HepG2 (cell line): Measurements from ENCODE around the gene INPP4B. TPM values are rescaled to one million over a fixed set of nuclear protein-coding genes. Genes with fewer than 3 reads are reported as not detected.

ENCODE experiments used
- ATAC-seq: fragments of 200-7000 bp; cut with Tn5 transposase; 3 replicates; pipeline ENCODE4 v1.9.1; 2020; ENCODE audit warnings: mild to moderate bottlenecking, moderate library complexity
- BruUV-seq: library from RNA; stranded (reverse); fragments of 400-500 nt; replicated peaks from 2 replicates; lab custom pipeline; 2021; lab: Mats Ljungman, UMichigan
- CTCF ChIA-PET: fragments of 300-600 bp; formaldehyde crosslinking; extraction: SDS; loops from one replicate; lab custom pipeline; 2021; ENCODE audit warnings: low total read pairs, inconsistent platforms, low intra/inter-chr PET ratio; lab: Yijun Ruan, JAX
- POLR2A ChIA-PET: fragments of 350-600 bp; sonication (Branson Sonifier 250); formaldehyde crosslinking; loops from one replicate; lab custom pipeline; 2020; ENCODE audit warnings: antibody characterized with exemption, inconsistent platforms; lab: Yijun Ruan, JAX
- DNase-seq: peaks from one replicate; pipeline ENCODE4 v3.0.0-alpha.2; 2015; ENCODE audit warnings: low spot score
- FAIRE-seq: peaks from 3 replicates; lab custom pipeline; 2011; peaks lifted over from hg19 to GRCh38; lab: Jason Lieb, UNC
- H2AFZ ChIP-seq: one replicate; pipeline ENCODE4 v1.6.1; 2011; ENCODE audit warnings: low read length, inconsistent platforms
- H3K27ac ChIP-seq: fragments of 300-600 bp; 3 replicates; pipeline ENCODE4 v1.8.0; 2011; ENCODE audit warnings: mixed run types, mild to moderate bottlenecking, mixed read lengths, low read length, inconsistent platforms; ENCODE audit not compliant: insufficient read depth; ENCODE audit errors: extremely low read length
- H3K27me3 ChIP-seq, 2 experiments: fragments of 200-600 bp in 1 of 2; 2 replicates in 1 of 2; 3 replicates in 1 of 2; pipeline versions ENCODE4 v1.6.0 to v1.8.0; 2011; ENCODE audit warnings: low read length in 2 of 2, mild to moderate bottlenecking in 2 of 2, moderate library complexity in 2 of 2, inconsistent platforms in 1 of 2; ENCODE audit not compliant: insufficient read depth in 2 of 2, control insufficient read depth in 1 of 2
- H3K36me3 ChIP-seq, 2 experiments: fragments of 200-600 bp in 1 of 2; replicated peaks in 1 of 2; 2 replicates in 1 of 2; 3 replicates in 1 of 2; pipeline versions ENCODE4 v1.5.1 to v1.8.0; 2011; ENCODE audit warnings: low read length in 2 of 2, inconsistent platforms in 1 of 2; ENCODE audit not compliant: insufficient read depth in 2 of 2, control insufficient read depth in 1 of 2
- H3K4me1 ChIP-seq: 2 replicates; pipeline ENCODE4 v1.5.1; 2012; ENCODE audit warnings: low read length, inconsistent platforms; ENCODE audit not compliant: insufficient read depth
- H3K4me2 ChIP-seq: 2 replicates; pipeline ENCODE4 v1.6.0; 2011; ENCODE audit warnings: low read depth, low read length, inconsistent platforms
- H3K4me3 ChIP-seq, 3 experiments: fragments of 200-600 bp in 1 of 3; sonication (generic), shearing (Covaris generic) in 1 of 3; replicated peaks in 1 of 3; 2 replicates each; pipeline ENCODE4 v1.5.1; 2011 to 2016; ENCODE audit warnings: low read length in 3 of 3, inconsistent platforms in 2 of 3, low read depth in 2 of 3, mild to moderate bottlenecking in 2 of 3, control low read depth in 1 of 3, mixed read lengths in 1 of 3; ENCODE audit not compliant: insufficient read depth in 1 of 3
- H3K79me2 ChIP-seq: one replicate; pipeline ENCODE4 v1.6.1; 2011; ENCODE audit warnings: low read length, inconsistent platforms; ENCODE audit not compliant: insufficient read depth
- H3K9ac ChIP-seq: 2 replicates; pipeline ENCODE4 v1.6.0; 2011; ENCODE audit warnings: mild to moderate bottlenecking, low read depth, low read length, inconsistent platforms; ENCODE audit not compliant: insufficient read depth
- H3K9me3 ChIP-seq: 2 replicates; pipeline ENCODE4 v1.5.1; 2012; ENCODE audit warnings: mild to moderate bottlenecking, low read length
- H4K20me1 ChIP-seq: 2 replicates; pipeline ENCODE4 v1.6.0; 2011; ENCODE audit warnings: inconsistent platforms, mild to moderate bottlenecking, low read length, moderate library complexity; ENCODE audit not compliant: insufficient read depth
- EEA1 ChIP-seq: sonication (generic); formaldehyde crosslinking; IDR thresholded peaks from 2 replicates; pipeline ENCODE4 v1.5.1; 2020; ENCODE audit warnings: mild to moderate bottlenecking, missing genetic modification reagents, borderline replicate concordance
- GTF2F1 ChIP-seq: fragments of 150-350 bp; IDR thresholded peaks from 2 replicates; pipeline ENCODE4 v1.6.1; 2014; ENCODE audit warnings: low read length
- HIC2 ChIP-seq: sonication (generic); formaldehyde crosslinking; IDR thresholded peaks from 2 replicates; pipeline ENCODE4 v1.9.0; 2022; ENCODE audit warnings: low read depth, missing genetic modification reagents
- JARID2 ChIP-seq: sonication (generic); formaldehyde crosslinking; IDR thresholded peaks from 2 replicates; pipeline ENCODE4 v1.8.1; 2023; ENCODE audit warnings: missing genetic modification reagents, inconsistent platforms; ENCODE audit not compliant: insufficient replicate concordance
- KDM1A ChIP-seq: IDR thresholded peaks from 2 replicates; pipeline ENCODE4 v1.6.1; 2016; ENCODE audit warnings: missing compliant biosample characterization
- MXD1 ChIP-seq: sonication (generic); formaldehyde crosslinking; IDR thresholded peaks from 2 replicates; pipeline ENCODE4 v1.4.0; 2020; ENCODE audit warnings: mild to moderate bottlenecking, missing genetic modification reagents
- POLR2AphosphoS2 ChIP-seq: IDR thresholded peaks from 2 replicates; pipeline ENCODE4 v1.6.1; 2011; ENCODE audit warnings: low read depth, low read length, improper control_type of control experiment
- TFE3 ChIP-seq: IDR thresholded peaks from 2 replicates; pipeline ENCODE4 v1.6.1; 2016
- THAP11 ChIP-seq: IDR thresholded peaks from 2 replicates; pipeline ENCODE4 v1.6.1; 2016; ENCODE audit warnings: missing biosample characterization, missing genetic modification reagents
- ZMAT3 ChIP-seq: sonication (generic); formaldehyde crosslinking; conservative IDR thresholded peaks from 2 replicates; pipeline ENCODE4 v1.7.0; 2021; ENCODE audit warnings: missing genetic modification reagents
- ZNF574 ChIP-seq: sonication (generic); formaldehyde crosslinking; IDR thresholded peaks from 2 replicates; pipeline ENCODE4 v1.4.0; 2020; ENCODE audit warnings: missing genetic modification reagents
- ZNF768 ChIP-seq: sonication (generic); formaldehyde crosslinking; IDR thresholded peaks from 2 replicates; pipeline ENCODE4 v1.4.0; 2020; ENCODE audit warnings: missing genetic modification reagents
- ZNF784 ChIP-seq: sonication (generic); formaldehyde crosslinking; IDR thresholded peaks from 2 replicates; pipeline ENCODE4 v1.5.1; 2020; ENCODE audit warnings: missing genetic modification reagents, mild to moderate bottlenecking, borderline replicate concordance
- ZSCAN9 ChIP-seq: IDR thresholded peaks from 2 replicates; pipeline ENCODE4 v1.6.1; 2016; ENCODE audit warnings: borderline replicate concordance
- WGBS: methylation state at CpG from one replicate; pipeline ENCODE4 v1.1.6; 2017; ENCODE audit warnings: low lambda C conversion rate; 5-methylcytosine and 5-hydroxymethylcytosine counted together
- in situ Hi-C: cut with HindIII; loops from 2 replicates; pipeline ENCODE4 v1.10.0; 2017; ENCODE audit warnings: low pct_unique_long_range_greater_than_20kb; ENCODE audit not compliant: extremely low pct_ligation_motif_present
- intact Hi-C: fragments of 100-400 bp; cut with micrococcal nuclease; formaldehyde crosslinking; loops from one replicate; pipeline ENCODE4 v1.10.0; 2022; ENCODE audit not compliant: unreplicated experiment
- polyA plus RNA-seq, 8 experiments: library from polyadenylated mRNA; depleted of rRNA in 3 of 8; stranded (reverse) in 7 of 8; unstranded in 1 of 8; fragments of >200 nt; fragmentation: Illumina TruSeq in 4 of 8; extraction: Trizol in 4 of 8; gene quantifications; 2 replicates each; pipeline versions ENCODE4 v1.2.1 to v1.2.3, GENCODE V29; 2011 to 2016; ENCODE audit warnings: low read depth in 4 of 8, missing spikeins in 1 of 8, mixed read lengths in 1 of 8; ENCODE audit not compliant: insufficient read depth in 1 of 8
- total RNA-seq, 5 experiments: library from RNA; depleted of rRNA; stranded (reverse); fragments of >200 nt; fragmentation: Illumina TruSeq; extraction: Trizol; gene quantifications; 2 replicates each; pipeline ENCODE4 v1.2.3, GENCODE V29; 2016; ENCODE audit warnings: low read depth in 1 of 5

Gene INPP4B
- total and polyA plus RNA-seq, 2 of the 13 experiments (the other 11 are each of a cell fraction or from before 2014, with no cell fraction given) = not detected

- CTCF ChIA-PET = no interaction called here
These were observed 402.6 kb downstream of the INPP4B start for GRCh38 chr4:142443469-142443868.

More at GRCh38 chr4:142443469-142443868, 402.6 kb downstream of the INPP4B start:
- Histone ChIP-seq H3K4me2 (no peak overlapping the region), H3K27me3 (no peaks in the 10 kb centered on the region), H3K4me3 (no peak overlapping the region), H3K36me3 (no peaks in the 10 kb centered on the region), H2AFZ (no peak overlapping the region), H3K4me1 (no peaks in the 10 kb centered on the region), H3K9ac (no peak overlapping the region), H3K27ac (no peak overlapping the region), H4K20me1 (no peaks in the 10 kb centered on the region), H3K79me2 (no peaks in the 10 kb centered on the region), H3K9me3 (no peaks in the 10 kb centered on the region)
- FAIRE-seq = no peak
- in situ Hi-C loops = no loop called here
- TF ChIP-seq ZSCAN9 (CRISPR knock-in tag) (no peak), POLR2AphosphoS2 (no peak), TFE3 (CRISPR knock-in tag) (no peak), HIC2 (CRISPR knock-in tag) (no peak), ZNF574 (no peak), EEA1 (CRISPR knock-in tag) (no peak), JARID2 (no peak), GTF2F1 (no peak), ZMAT3 (CRISPR knock-in tag) (no peak), THAP11 (CRISPR knock-in tag) (no peak), ZNF784 (CRISPR knock-in tag) (no peak), KDM1A (CRISPR knock-in tag) (no peak), ZNF768 (CRISPR knock-in tag) (no peak), MXD1 (no peak)
- no TSS peak for BruUV-seq
- POLR2A ChIA-PET = no interaction called here
- WGBS = 3% methylated on average over 5 of the region's 5 CpGs
- no peak for ATAC-seq
- intact Hi-C loops = no loop called here
- DNase-seq = no peak
